Ammon's horn (tissue), 1 donor: ENCODE measurements around the gene GPA33.
"Not testable (repeated sequence)": the region's sequence is repeated elsewhere in the genome, so short reads cannot be mapped to it uniquely, and the experiment has no call there.

Source experiments
- DNase-seq: peaks from one replicate; pipeline ENCODE4 v3.0.0-alpha.2; 2016; ENCODE audit warnings: low spot score

The GPA33 gene

DNA sequence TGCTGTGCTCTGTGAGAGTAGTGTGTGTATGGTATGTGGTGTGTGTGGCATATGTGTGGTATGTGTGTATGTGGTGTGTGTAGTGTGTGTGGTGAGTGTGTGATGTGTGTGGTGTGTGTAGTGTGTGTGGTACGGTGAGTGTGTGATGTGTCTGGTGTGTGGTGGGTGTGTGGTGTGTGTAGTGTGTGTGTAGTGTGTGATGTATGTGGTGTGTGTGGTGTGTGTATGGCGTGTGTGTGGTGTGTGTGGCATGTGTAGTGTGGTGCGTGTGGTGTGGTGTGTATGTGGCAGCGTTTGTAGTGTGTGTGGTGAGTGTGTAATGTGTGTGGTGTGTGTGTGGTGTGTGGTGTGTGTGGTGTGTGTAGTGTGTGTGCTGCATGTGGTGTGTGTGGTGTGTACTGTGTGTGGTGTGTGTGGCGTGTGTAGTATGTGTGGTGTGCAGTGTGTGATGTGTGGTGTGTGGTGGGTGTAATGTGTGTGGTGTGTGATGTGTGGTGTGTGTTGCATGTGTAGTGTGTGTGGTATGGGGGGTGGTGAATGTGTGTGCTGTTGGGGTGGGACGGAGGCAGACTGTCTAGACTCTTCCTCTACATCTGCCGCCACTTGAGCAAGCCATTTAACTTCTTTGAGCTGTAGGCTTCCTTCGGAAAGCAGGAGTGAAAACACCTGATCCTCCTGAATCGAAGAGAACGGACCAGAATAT is 33.5 kb downstream of the GPA33 start:
- no peak for DNase-seq

DNA sequence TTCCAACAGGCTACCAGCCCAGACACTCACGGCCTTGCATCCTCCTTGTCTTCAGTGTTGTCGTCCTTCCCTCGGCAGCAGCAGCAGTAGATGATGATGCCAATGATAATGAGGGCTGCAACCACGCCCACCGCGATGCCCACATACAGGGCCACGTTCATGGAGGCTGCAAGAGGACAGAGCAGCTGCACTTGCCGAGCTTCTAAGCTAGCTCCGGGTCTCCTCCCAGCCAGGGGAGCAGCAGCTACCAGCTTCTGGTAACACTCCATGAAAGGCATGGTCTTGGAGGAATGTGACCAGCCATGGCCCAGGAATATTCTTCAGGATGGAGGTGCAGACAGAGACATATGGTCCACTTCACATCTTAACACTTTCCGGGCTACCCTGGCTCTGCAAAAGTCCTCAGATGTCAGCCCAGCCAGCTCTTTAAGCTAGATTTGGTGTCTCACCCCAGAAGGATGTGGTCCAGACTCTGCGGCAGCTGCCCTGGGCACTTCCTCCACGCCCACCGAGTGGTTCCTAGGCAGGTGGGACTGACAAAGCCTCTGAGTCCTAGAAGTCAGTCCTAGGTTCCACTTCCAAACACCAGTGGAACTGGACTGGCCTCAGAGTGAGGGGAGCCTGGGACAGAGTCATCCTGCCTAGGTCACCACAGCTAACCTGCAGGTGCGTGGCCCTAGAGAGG is 35.1 kb downstream of the GPA33 start:
- DNase-seq = no peak

DNA sequence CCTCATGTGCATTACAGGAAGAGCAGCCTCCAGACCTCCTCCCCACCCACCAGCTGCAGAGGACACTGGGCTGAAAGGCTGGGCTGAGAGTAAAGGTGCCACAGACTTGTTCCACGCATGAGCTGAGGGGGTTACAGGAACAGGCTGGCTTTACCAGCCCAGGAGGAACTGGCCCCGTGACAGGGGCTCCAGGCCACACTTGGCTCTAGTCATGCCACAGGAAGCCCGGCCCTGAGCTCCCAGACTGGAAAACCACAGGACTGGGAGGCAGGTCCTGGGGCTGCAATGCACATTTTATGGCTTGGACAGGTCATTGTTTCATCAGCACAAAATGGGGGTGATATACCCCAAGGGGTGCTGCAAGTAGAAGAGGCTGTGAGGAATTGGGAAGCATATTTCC is 35.6 kb downstream of the GPA33 start:
- DNase-seq = no peak

DNA sequence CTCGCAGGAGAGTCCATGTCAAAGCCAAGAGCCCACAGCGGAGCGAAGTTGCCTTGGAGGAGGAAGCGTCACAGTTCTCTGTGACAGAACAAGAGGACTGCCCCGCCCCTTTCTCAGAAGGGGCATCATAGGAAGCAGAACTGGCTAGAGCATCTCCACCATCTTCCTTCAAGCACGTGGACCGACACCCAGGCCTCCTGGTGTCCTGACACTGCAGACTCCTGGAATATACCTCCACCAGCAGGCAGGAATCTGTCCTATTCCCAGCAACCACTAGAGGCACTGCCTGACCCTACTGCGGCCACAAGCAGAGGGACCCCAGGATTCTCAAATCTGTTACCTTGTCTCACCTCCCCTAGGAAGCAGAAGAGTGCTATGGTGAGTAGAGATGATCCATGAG is 37.8 kb downstream of the GPA33 start:
- DNase-seq = no peak

DNA sequence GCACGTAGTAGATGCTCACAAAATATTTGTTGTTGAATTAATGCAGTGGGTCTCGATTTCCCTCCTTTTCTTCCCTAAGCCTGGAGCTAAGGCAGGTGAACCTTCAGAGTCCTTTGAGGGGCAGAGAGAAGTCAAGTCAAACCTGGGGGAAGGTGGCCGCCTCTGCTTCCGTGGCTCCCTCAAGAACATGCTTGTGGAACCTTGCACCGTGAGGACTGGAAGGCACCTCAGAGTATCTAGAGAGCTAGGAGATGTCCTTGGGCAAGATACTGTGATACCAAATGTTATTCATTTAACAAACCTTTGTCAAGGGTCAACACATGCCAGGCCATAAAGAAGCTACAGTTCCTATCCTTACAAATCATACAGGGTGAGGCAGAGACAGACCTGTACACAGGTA is 38.3 kb downstream of the GPA33 start:
- no peak for DNase-seq

DNA sequence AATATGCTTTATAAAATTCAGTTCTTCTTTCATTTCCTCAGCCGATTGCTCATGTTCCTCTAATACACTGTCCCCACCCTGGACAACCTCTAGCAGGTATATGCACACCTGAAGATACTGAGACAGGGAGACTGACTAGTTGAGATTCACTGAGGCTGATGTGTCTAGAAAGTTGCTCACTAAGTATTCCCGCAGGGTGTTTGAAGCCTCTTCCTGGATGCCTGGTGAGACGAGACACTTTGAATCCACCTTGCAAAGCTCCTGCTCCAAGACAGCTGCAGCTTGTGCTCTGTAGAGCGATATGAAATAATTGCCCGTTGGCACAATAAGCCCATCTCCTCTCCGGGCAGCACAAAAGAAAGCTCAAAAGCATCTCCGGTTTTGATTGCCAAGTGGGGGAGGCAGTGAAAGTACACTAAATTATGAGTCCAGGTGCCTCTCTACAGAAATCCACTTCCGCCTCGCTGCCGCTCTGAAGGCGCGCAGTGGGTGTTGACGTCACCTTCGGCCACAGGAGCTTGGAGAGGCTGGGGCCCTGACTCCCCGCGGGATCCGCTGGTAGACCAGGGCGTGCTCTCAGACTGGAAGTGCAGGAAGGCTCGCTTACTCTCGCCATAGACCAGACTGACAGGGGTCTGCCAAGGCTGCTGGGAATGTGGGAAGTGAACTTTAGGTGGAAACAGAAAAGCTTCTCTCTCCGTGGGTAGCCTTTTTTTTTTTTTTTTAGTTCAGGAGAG is 46.3 kb downstream of the GPA33 start:
- DNase-seq = peak; percentile 63

DNA sequence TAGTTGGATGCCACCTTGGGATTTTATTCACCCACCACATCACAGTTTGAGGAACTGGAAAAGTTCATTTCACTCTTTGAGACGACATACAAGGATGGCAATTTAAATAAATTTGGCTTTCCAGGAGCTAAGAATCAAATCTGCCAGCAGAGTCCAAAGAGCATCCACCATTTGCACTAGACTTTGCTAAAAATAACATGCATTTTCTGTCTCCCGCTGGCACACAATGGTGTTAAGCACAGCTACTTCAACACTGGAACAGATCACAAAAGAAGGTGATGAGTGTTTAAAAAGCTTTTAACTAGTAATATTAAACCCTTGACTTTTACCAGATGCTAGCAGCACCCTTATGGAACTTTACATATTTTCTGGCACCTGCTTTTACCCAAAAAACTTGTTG is 56.5 kb downstream of the GPA33 start:
- DNase-seq = no peak

DNA sequence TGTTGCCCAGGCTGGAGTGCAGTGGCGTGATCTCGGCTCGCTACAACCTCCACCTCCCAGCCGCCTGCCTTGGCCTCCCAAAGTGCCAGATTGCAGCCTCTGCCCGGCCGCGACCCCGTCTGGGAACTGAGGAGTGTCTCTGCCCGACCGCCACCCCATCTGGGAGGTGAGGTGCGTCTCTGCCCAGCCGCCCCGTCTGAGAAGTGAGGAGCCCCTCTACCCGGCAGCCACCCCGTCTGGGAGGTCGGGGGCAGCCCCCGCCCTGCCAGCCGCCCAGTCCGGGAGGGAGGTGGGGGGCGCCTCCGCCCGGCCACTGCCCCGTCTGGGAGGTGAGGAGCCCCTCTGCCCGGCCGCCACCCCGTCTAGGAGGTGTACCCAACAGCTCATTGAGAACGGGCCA is 60.6 kb downstream of the GPA33 start:
- DNase-seq = not testable (repeated sequence)

DNA sequence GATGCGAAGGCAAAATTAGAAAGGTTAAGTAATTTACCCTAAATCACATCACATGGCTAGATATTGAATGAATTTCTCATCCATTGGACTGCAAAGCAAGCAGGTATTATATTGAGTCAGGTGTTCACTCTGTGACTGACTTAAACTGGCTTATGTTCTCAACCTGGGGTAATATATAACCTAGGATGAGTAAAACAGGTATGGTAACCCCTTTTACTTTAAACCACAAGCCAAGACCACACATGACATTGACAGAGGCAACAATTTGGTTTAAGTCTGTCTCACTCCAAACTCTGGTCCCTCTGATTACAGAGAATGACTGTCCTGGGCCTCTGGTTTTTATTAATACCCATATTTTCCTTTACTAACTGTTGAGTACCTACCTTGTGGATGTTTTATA is 67.8 kb downstream of the GPA33 start:
- no peak for DNase-seq

DNA sequence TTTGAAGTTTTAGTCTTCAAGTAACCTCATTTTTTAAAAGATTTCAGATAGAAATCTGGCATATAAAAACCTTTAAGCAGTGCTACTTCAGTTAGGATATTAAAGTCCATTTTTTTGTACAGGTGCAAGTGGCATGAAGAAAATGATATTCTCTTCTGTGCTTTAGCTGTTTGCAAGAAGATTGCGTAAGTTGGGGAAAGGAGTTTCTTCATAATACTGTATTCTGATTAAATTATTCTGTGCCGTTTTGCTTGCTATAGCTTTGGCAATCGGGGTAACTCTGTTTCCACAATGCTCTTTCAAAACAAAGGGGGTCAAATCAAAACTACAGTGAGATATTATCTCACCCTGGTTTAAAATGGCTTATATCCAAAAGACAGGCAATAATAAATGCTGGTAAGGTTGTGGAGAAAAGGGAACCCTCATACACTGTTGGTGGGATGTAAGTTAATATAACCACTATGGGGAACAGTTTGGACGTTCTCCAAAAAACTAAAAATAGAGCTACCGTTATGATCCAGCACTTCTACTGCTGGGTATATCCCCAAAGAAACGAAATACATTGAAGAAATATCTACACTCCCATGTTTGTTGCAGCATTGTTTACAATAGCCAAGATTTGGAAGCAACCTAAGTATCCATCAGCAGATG is 74.0 kb downstream of the GPA33 start:
- no peak for DNase-seq

DNA sequence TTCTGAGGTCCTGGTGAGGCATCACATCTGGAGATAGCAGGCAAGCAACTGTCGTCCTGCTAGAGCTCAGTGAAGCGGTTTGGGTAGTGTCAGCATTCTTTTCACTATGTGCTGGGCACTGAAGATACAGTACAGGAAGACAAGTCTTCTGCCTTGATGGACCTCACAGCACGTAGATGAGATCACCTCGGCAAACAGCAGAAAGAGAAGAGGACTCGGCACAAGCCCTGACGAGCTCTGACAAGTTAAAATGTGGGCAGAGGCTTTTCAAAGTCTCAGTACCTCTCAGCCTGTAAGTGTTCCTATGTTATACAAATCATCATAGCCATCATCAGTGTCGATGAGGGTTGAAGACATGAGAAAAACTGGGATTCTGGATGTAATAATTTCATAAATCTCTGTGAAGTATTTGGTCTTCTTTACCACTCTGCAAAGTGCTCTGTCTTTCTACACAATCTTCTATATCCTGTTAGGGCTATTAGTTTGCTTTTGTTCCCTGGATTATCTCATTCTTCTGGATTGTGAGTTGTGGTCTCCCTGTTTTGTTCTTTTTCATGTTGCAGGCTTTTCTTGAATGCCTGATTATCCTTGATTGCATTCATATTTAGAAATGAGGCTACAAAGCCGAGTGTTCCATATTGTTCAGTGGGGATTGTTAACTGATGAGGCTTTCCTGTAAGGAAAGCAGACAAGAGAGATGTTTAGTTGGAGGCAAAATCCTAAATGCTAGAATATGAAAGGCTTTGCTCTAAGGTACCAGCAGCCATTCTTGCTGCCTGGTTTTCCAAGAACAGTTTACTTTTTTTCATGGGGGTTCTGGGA is 76.9 kb downstream of the GPA33 start:
- DNase-seq = no peak

DNA sequence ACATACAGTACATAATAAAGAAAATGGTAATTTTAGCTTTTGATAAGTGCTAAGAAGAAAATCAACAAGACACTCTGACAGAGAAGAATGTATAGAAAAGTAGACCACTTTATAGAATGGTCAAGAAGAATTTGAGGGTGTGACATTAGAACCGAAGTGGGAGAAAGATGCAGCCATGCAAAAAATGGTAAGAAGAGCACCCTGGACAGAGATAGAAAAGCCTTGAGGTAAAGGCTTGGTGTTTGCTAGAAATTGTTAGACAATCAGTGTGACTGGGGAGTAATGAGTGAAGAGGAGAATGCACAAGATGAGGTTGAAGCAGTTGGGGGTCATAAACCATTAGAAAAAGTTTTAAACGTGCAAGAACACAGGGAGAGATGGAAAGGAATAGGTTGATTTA is 77.6 kb downstream of the GPA33 start:
- DNase-seq = no peak

DNA sequence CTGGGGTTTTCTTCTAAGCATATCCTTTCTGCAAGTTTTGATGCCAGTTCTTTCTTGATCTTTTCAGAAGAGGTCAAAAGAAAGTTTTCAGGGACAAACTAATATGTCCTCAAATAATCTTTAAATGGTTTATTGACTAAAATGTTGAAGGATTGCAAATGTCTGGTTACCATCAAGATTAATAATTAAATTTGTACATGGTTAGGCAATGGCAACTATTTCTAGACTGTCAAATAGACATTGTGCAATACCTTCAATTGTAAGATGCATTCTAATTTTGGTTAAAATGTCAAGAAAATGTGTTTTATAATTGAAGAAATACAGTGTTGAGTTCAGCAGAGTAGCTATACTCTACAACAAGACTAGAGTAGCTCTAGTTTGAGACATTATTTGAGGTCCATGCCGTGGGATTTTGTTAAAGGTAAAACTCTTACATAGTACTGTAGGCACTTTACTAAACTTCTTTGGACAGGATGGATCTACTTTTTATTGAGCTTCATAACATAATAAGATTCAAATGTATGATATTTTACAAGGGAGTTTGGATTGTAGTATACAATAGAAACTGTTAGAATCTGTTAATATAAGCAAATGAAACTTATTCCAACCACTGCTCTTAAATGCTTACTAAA is 78.5 kb downstream of the GPA33 start:
- no peak for DNase-seq

DNA sequence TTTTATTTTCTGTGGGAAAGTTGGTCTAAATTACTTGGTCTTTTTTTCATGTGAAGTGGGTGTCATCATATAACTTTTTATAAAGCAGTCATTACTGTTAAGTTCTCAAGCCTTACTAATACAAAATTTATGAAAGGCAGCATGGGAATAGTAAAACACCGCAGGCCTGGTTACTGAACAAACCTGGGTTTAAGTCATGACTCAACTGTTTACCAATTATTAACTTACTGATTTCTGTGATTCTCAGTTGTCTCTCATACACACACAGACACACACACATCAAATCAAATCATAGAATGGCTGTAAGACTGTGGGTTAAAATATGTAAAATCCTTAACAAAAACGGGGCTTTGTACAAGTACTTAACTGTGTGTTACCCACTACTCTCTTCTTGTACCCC is 86.5 kb downstream of the GPA33 start:
- no peak for DNase-seq
